Transverse colon (tissue), 4 donors: ENCODE results near the gene SNAP25. TPM values are rescaled to one million over a fixed set of nuclear protein-coding genes. Genes with fewer than 3 reads are reported as not detected.

Experiments used
- DNase-seq: peaks from one replicate; pipeline ENCODE4 v3.0.0-alpha.2; 2019
- H3K27ac ChIP-seq, 4 donors: fragments of 200-600 bp; sonication (generic); 2 replicates each; pipeline ENCODE4 v1.5.1; 2016 to 2018; ENCODE audit warnings: inconsistent platforms in 4 of 4
- H3K27me3 ChIP-seq: fragments of 200-600 bp; sonication (generic); 2 replicates; pipeline ENCODE4 v1.5.1; 2017; ENCODE audit warnings: inconsistent platforms
- H3K36me3 ChIP-seq, 4 donors: fragments of 200-600 bp; sonication (generic); 2 replicates each; pipeline ENCODE4 v1.5.1; 2017 to 2019; ENCODE audit warnings: inconsistent platforms in 4 of 4
- H3K4me1 ChIP-seq, 4 donors: fragments of 200-600 bp; sonication (generic); 2 replicates each; pipeline ENCODE4 v1.5.1; 2017 to 2020; ENCODE audit warnings: inconsistent platforms in 4 of 4
- H3K4me3 ChIP-seq, 4 donors: fragments of 200-600 bp; sonication (generic); 1 replicate in 1 of 4; 2 replicates in 3 of 4; pipeline versions ENCODE4 v1.5.1 to v1.6.1; 2017 to 2019; ENCODE audit warnings: inconsistent platforms in 4 of 4
- H3K9me3 ChIP-seq, 2 donors: fragments of 200-600 bp; sonication (generic); 2 replicates each; pipeline ENCODE4 v1.5.1; 2017 to 2019; ENCODE audit warnings: inconsistent platforms in 2 of 2
- EP300 ChIP-seq: sonication (generic); formaldehyde crosslinking; IDR thresholded peaks from one replicate; pipeline ENCODE4 v1.6.1; 2017; ENCODE audit warnings: antibody characterized with exemption, low read depth
- POLR2A ChIP-seq: fragments of 450-650 bp; IDR thresholded peaks from one replicate; pipeline ENCODE4 v1.6.1; 2016; ENCODE audit warnings: antibody characterized with exemption, mild to moderate bottlenecking, moderate library complexity
- POLR2AphosphoS5 ChIP-seq, 3 donors: sonication (generic); formaldehyde crosslinking; IDR thresholded peaks; one replicate each; pipeline ENCODE4 v1.6.1; 2016; ENCODE audit warnings: antibody characterized with exemption in 3 of 3
- WGBS, 2 donors: methylation state at CpG; one replicate each; pipeline ENCODE4 v1.1.5; 2018; ENCODE audit warnings: low coverage in 1 of 2; 5-methylcytosine and 5-hydroxymethylcytosine counted together
- in situ Hi-C, 4 donors: fragments of 200-750 bp; cut with MboI; loops; one replicate each; pipeline versions ENCODE4 v1.15.0 to v1.15.1; 2017; ENCODE audit warnings: low sequenced_read_pairs in 3 of 4, low pct_ligation_motif_present in 1 of 4, low pct_unique_long_range_greater_than_20kb in 1 of 4
- intact Hi-C: fragments of 100-400 bp; cut with DNase I; formaldehyde crosslinking; loops from one replicate; pipeline ENCODE4 v1.15.1; 2023; ENCODE audit warnings: low total_unique reads
- total RNA-seq, 4 donors: library from RNA; depleted of rRNA; stranded (reverse); fragments of >200 nt; gene quantifications; one replicate each; pipeline ENCODE4 v1.1.0, GENCODE V29; 2016
- TF ChIP-seq, protein P1 (sequence below), 5 experiments: fragments of 200-600 bp in 3 of 5; fragments of 450-650 bp in 2 of 5; sonication (generic) in 3 of 5; IDR thresholded peaks; 1 replicate in 2 of 5; 2 replicates in 3 of 5; pipeline ENCODE4 v1.5.1; 2016 to 2017; ENCODE audit warnings: antibody characterized with exemption in 5 of 5, inconsistent platforms in 3 of 5, mild to moderate bottlenecking in 2 of 5, moderate library complexity in 1 of 5

Gene SNAP25
- total RNA-seq, 4 donors from 2014 or later = 1.4 to 4.2 (median 2.4) TPM; not detected in 1

DNA sequence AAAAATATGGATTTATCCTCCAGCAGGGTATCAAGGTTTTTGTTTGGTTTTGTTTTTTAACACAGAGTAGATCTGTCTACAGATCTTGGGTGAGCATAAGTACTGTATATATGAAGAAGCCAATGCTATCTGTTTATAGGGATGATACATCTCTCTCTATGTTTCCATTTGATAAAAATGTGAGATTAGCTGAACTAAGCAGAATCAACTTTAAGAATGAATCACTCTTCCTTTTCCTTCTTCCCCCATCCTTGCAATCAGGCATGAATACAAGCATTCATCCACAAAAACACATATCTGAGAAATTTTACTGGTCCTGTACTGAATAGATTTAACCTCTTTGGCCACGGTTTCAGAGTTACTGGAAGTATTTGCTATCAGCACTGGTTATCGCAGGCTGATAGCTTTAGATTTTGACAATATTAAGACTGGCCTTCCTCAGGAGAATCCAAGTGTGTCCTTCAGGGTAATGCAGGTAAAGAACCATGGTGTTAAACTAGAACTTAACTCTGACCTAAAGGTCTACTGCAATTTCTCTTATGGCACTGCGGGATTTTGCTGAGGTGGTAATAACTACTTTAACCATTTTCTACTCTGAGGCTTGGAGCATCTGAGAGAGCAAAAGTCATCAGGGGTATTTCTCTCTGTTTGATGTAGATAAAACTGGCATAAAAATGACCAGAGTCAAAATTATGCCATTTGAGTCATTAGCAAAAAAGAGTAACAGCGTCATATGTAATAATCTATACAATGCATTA lies 1.5 kb downstream of the SNAP25 start:
- in situ Hi-C loops = no loop called here
- no peaks in the 10 kb centered on the region for H3K36me3 ChIP-seq
- no peak overlapping the region for H3K4me3 ChIP-seq
- peaks cover 55% of the 10 kb centered on the region for H3K27me3 ChIP-seq
- TF ChIP-seq, protein P1, sequence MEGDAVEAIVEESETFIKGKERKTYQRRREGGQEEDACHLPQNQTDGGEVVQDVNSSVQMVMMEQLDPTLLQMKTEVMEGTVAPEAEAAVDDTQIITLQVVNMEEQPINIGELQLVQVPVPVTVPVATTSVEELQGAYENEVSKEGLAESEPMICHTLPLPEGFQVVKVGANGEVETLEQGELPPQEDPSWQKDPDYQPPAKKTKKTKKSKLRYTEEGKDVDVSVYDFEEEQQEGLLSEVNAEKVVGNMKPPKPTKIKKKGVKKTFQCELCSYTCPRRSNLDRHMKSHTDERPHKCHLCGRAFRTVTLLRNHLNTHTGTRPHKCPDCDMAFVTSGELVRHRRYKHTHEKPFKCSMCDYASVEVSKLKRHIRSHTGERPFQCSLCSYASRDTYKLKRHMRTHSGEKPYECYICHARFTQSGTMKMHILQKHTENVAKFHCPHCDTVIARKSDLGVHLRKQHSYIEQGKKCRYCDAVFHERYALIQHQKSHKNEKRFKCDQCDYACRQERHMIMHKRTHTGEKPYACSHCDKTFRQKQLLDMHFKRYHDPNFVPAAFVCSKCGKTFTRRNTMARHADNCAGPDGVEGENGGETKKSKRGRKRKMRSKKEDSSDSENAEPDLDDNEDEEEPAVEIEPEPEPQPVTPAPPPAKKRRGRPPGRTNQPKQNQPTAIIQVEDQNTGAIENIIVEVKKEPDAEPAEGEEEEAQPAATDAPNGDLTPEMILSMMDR (IDR thresholded peaks at IDR 0.05) = no peak
- TF ChIP-seq EP300 = no peak
- TF ChIP-seq POLR2AphosphoS5 (IDR thresholded peaks at IDR 0.05) = no peak
- TF ChIP-seq POLR2A = no peak
- H3K27ac ChIP-seq = no peak overlapping the region
- 80 to 91% methylated on average over 3 to 4 of the region's 4 CpGs for WGBS, 2 donors
- H3K4me1 ChIP-seq = peaks cover 0 to 5% (median 2%) of the 10 kb centered on the region in 4 donors
- DNase-seq = no peak
- intact Hi-C loops = no loop called here
- no peaks in the 10 kb centered on the region for H3K9me3 ChIP-seq

- Histone ChIP-seq H3K36me3 (no peaks in the 10 kb centered on the region), H3K9me3 (no peaks in the 10 kb centered on the region), H3K4me3 (no peak overlapping the region), H3K27me3 (peaks cover 52% of the 10 kb centered on the region), H3K4me1 (peaks cover 0 to 5% (median 2%) of the 10 kb centered on the region in 4 donors), H3K27ac (no peak overlapping the region)
- WGBS, 2 donors = 80 to 89% methylated on average over 6 of the region's 6 CpGs
- DNase-seq = no peak
- TF ChIP-seq POLR2AphosphoS5 (IDR thresholded peaks at IDR 0.05) = no peak
- TF ChIP-seq, protein P1 (IDR thresholded peaks at IDR 0.05) = no peak
- TF ChIP-seq POLR2A = no peak
- TF ChIP-seq EP300 = no peak
- in situ Hi-C loops = no loop called here
- intact Hi-C loops = no loop called here
These were observed 2.4 kb downstream of the SNAP25 start for GRCh38 chr20:10221021-10221420.

DNA sequence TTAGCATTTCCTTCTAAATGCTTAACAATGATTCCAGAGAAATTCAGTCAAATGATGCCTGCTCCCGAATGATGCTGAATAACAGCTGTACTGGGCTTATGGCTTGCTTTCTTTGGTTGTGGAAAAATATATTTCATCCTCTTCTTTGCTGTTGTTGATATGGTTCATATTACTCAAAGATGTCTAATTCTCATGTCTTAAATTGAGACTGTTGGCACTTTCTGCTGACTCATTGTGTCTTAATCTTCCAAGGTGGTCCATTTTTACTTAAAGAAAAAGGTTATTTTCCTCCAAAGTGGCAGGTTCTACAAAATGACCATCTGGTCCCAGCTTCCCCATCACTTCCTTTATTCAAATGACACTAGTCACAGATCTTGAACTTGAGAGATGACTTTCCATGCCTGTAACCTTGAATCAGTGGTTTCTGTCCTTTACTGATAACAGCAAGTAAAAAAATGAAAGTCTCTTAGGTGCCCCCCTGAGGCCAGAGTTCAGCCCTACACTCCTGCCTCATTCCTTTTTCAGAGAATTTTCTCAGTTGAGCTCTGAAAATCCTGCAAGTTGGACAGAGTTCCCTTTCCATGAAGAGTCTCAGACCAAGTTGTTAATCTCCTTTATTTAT lies 6.9 kb downstream of the SNAP25 start:
- intact Hi-C loops (no loop called here), in situ Hi-C loops (no loop called here)
- TF ChIP-seq EP300 (no peak), POLR2A (no peak), POLR2AphosphoS5 (IDR thresholded peaks at IDR 0.05) (no peak)
- TF ChIP-seq, protein P1 (IDR thresholded peaks at IDR 0.05) = no peak
- H3K27ac ChIP-seq = no peak overlapping the region
- H3K4me3 ChIP-seq = no peak overlapping the region
- WGBS, 2 donors = 85 to 90% methylated on average over 1 of the region's 1 CpG
- no peaks in the 10 kb centered on the region for H3K4me1 ChIP-seq
- no peak for DNase-seq
- H3K36me3 ChIP-seq = no peaks in the 10 kb centered on the region
- H3K9me3 ChIP-seq = no peaks in the 10 kb centered on the region
- H3K27me3 ChIP-seq = peaks cover 14% of the 10 kb centered on the region

GRCh38 chr20:10228330-10228729 lies 9.7 kb downstream of the SNAP25 start:
- TF ChIP-seq EP300 = no peak
- no peak for TF ChIP-seq POLR2AphosphoS5 (IDR thresholded peaks at IDR 0.05)
- TF ChIP-seq, protein P1 (IDR thresholded peaks at IDR 0.05) = no peak
- TF ChIP-seq POLR2A = no peak

More at GRCh38 chr20:10228330-10228729, 9.7 kb downstream of the SNAP25 start:
- H3K36me3 ChIP-seq = no peaks in the 10 kb centered on the region
- no peak overlapping the region for H3K4me3 ChIP-seq
- H3K27me3 ChIP-seq = no peaks in the 10 kb centered on the region
- no peaks in the 10 kb centered on the region for H3K4me1 ChIP-seq
- DNase-seq = no peak
- 33 to 51% methylated on average over 1 to 2 of the region's 2 CpGs for WGBS, 2 donors
- in situ Hi-C loops = no loop called here
- no peaks in the 10 kb centered on the region for H3K9me3 ChIP-seq
- H3K27ac ChIP-seq = no peak overlapping the region
- intact Hi-C loops = no loop called here
